C4-2B (cell line): ENCODE data around the gene PLA2G4D.

ENCODE experiments used
- H3K27ac ChIP-seq: fragments of 450-650 bp; 2 replicates; pipeline ENCODE4 v1.5.1; 2017
- ZFX ChIP-seq: fragments of 450-650 bp; IDR thresholded peaks from 2 replicates; pipeline ENCODE4 v1.6.1; 2017
- TF ChIP-seq, protein P1 (sequence below): fragments of 450-650 bp; conservative IDR thresholded peaks from 2 replicates; pipeline ENCODE4 v1.5.1; 2017; ENCODE audit warnings: mild to moderate bottlenecking

Gene PLA2G4D

DNA sequence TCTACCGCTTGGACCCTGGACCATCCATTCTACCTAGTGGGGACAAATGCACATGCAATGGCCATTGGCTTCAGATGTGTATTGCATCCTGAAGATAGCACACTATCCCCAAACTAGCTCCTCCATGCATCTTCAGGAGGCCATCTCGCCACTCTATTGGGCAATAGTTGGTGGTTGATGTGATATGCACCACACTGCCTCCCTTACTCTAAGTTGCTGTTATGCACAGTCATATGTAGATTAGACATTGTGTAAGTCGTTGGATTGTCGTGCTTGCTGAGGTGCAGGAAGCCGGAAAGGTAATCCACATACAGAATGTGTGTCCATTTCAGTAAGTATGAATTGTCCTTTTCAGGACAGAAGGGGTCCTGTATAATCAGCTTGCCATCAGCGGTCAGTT lies 26.7 kb upstream of the PLA2G4D start:
- H3K27ac ChIP-seq = no peak overlapping the region
- TF ChIP-seq ZFX = no peak
- TF ChIP-seq, protein P1, sequence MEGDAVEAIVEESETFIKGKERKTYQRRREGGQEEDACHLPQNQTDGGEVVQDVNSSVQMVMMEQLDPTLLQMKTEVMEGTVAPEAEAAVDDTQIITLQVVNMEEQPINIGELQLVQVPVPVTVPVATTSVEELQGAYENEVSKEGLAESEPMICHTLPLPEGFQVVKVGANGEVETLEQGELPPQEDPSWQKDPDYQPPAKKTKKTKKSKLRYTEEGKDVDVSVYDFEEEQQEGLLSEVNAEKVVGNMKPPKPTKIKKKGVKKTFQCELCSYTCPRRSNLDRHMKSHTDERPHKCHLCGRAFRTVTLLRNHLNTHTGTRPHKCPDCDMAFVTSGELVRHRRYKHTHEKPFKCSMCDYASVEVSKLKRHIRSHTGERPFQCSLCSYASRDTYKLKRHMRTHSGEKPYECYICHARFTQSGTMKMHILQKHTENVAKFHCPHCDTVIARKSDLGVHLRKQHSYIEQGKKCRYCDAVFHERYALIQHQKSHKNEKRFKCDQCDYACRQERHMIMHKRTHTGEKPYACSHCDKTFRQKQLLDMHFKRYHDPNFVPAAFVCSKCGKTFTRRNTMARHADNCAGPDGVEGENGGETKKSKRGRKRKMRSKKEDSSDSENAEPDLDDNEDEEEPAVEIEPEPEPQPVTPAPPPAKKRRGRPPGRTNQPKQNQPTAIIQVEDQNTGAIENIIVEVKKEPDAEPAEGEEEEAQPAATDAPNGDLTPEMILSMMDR = no peak

DNA sequence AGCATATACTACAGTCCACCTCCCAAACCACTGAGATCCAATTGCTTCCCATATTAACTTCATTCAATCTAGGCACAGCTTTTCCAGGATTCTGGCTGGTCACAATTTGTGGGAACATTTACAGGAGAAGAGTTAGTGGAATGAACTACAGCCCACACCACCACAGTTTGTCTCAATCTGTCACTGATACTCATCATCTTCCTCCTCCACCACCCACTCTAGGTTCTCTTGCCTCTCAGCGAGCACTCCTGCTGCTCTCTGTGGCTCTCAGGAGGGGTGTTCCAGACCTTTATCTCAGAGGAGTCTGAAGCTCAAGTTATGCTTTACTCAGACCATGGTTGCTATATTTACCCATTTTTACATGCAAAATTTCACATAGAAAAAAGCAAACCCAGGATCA lies 25.9 kb upstream of the PLA2G4D start:
- TF ChIP-seq, protein P1 = no peak
- TF ChIP-seq ZFX = no peak
- H3K27ac ChIP-seq = peak overlapping the region; percentile 81; the same call in 1 of the 2 replicates

DNA sequence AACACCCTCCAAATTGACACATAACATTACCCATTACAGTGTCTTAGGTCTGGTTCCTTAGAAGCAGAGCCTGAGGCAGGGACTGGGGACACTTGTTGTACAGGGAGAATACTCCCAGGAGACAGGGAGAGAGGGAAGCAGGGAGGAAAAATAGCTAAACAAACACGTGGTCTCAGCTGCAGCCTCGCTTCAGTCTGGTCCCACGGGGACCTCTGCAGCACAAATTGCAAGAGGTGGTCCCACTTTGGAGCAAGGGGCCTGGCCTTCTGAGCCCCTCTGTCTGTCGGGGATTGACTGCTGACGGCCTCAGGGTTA lies 25.0 kb upstream of the PLA2G4D start:
- TF ChIP-seq, protein P1 = no peak
- TF ChIP-seq ZFX = no peak
- peak overlapping the region; percentile 81 for H3K27ac ChIP-seq

DNA sequence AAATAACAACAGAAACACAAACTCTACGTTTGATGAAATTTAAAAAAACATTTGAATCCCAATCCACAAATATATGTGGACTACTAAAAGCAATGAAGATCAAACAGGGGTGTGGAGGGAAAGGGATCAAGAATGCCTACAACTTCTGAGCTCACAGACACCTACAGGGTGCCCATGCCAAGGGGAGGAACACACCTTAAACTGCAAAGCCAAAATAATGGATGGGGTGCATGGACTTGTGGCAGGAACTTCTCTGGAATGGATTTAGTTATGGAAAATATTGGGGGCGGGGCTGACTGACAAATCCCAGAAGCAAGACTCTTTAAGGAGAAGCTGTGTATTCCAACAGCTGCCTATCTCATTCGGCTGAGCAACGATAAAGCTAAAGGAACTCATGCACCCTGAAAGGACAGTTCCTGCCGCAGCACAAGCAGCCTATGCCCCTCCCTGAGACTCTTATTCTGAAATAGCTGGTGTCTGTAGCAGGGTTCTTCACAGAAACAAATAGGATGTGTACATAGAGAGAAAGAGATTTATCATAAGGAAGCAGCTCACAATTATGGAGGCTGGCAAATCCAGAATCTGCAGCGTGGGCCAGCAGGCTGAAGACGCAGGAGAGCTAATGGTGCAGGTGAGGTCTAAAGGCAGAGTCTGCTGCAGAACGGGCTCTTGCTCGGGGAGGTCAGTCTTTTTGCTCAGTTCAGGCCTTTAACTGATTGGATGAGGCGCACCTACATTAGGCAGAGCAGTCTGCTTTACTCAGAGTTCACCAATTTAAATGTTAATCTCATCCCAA lies 24.5 kb upstream of the PLA2G4D start:
- H3K27ac ChIP-seq = peak overlapping the region; percentile 81
- TF ChIP-seq ZFX = no peak
- TF ChIP-seq, protein P1 = no peak

DNA sequence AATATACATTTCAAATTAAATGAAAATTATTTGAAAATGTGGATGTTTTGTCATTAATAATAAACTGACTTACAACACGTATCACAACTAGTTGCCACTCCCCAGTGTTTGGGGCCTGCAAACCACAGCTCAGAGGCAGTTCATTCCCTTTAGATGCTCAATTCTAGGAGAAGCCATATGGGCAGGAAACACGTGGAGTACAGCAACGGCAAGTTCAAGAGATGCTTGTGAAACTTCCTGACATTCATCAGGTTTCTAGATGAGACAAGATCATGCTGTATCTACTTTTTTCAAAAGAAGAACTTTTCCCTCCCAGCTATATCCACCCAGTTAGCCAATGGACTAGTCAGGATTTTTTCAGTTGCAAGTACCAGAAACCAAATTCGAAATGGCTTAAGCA lies 17.6 kb upstream of the PLA2G4D start:
- H3K27ac ChIP-seq = no peak overlapping the region
- TF ChIP-seq, protein P1 = no peak
- no peak for TF ChIP-seq ZFX

DNA sequence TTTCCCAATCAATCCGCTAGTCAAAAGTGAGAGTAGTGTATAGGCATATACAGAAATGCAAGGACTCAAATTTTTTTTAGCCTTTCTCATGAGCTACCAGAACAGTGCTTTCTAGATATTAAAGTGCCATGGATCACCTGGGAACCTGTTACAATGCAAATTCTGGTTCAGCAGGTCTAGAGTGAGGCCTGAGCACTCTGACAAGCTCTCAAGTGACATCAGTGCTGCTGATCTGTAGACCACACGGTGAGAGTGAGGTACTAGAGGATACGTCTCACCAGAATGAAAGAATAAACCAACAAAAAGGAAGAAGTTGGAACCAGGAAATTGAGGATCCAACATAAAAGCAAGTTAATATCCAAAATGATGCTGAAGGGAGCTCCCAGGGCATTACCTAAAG lies 16.0 kb upstream of the PLA2G4D start:
- H3K27ac ChIP-seq = no peak overlapping the region
- no peak for TF ChIP-seq ZFX
- TF ChIP-seq, protein P1 = no peak

DNA sequence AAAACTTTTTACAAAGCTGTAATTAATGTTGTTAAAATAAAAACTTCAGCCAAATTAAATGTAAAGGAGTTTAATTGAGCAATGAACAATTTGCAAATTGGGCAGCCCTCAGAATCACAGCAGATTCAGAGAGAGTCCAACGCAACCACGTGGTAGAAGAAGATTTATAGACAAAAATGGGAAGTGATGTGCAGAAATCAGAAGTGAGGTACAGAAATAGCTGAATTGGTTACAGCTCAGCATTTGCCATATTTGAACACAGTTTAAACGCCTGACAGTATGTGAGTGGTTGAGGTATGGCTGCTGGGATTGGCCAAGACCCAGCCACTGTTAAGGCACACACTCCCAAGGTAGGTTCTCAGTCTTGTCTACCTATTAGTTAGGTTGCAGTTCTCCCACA lies 14.4 kb upstream of the PLA2G4D start:
- no peak overlapping the region for H3K27ac ChIP-seq
- TF ChIP-seq, protein P1 = no peak
- TF ChIP-seq ZFX = no peak
